ENCODE results near the gene GK. TPM values are rescaled to one million over a fixed set of nuclear protein-coding genes. Genes with fewer than 3 reads are reported as not detected.

Gene GK
- total RNA-seq, 1 donor from 2014 or later, result 15.1 TPM

GRCh38 chrX:30689116-30689515 is 35.9 kb downstream of the GK start:
- ATAC-seq (ENCODE audit: low read depth) (no peak), DNase-seq (no peak)
- Mint-ChIP-seq H3K9me3 (no peaks in the 10 kb centered on the region), H3K4me1 (no peaks in the 10 kb centered on the region), H3K27ac (no peak overlapping the region), H3K4me3 (no peak overlapping the region), H3K27me3 (no peaks in the 10 kb centered on the region), H3K36me3 (ENCODE audit: low read depth) (peaks cover 14% of the 10 kb centered on the region)
- ChIA-PET CTCF (no interaction called here), POLR2A (interaction anchor here (0.5 kb wide), 1 partner anchor 95 kb away, joined by 3 read pairs; no protein-coding TSS in a partner anchor)
- no peak for TF ChIP-seq CTCF (IDR thresholded peaks at IDR 0.05)
- intact Hi-C loops (cut with micrococcal nuclease), result no loop called here

GRCh38 chrX:30690330-30690729 is 37.1 kb downstream of the GK start:
- CTCF ChIA-PET, result no interaction called here

GRCh38 chrX:30693999-30694650 is 40.9 kb downstream of the GK start:
- ChIA-PET POLR2A (no interaction called here), CTCF (no interaction called here)
- no peak for TF ChIP-seq CTCF (IDR thresholded peaks at IDR 0.05)
- Mint-ChIP-seq H3K4me3 (no peak overlapping the region), H3K4me1 (no peaks in the 10 kb centered on the region), H3K27ac (no peak overlapping the region), H3K27me3 (no peaks in the 10 kb centered on the region), H3K36me3 (ENCODE audit: low read depth) (peaks cover 27% of the 10 kb centered on the region), H3K9me3 (no peaks in the 10 kb centered on the region)
- intact Hi-C loops (cut with micrococcal nuclease), result no loop called here
- no peak for ATAC-seq (ENCODE audit: low read depth)
- no peak for DNase-seq

More at GRCh38 chrX:30690330-30690729, 37.1 kb downstream of the GK start:
- no peak overlapping the region for H3K4me3 Mint-ChIP-seq
- no peaks in the 10 kb centered on the region for H3K9me3 Mint-ChIP-seq
- no peaks in the 10 kb centered on the region for H3K27me3 Mint-ChIP-seq
- POLR2A ChIA-PET, result no interaction called here
- H3K4me1 Mint-ChIP-seq, result no peaks in the 10 kb centered on the region
- TF ChIP-seq CTCF (IDR thresholded peaks at IDR 0.05), result no peak
- no peak overlapping the region for H3K27ac Mint-ChIP-seq
- DNase-seq, result no peak
- peaks cover 21% of the 10 kb centered on the region for H3K36me3 Mint-ChIP-seq (ENCODE audit: low read depth)
- intact Hi-C loops (cut with micrococcal nuclease), result no loop called here
- ATAC-seq (ENCODE audit: low read depth), result no peak

GRCh38 chrX:30702736-30703135 is 49.5 kb downstream of the GK start:
- Mint-ChIP-seq H3K9me3 (no peaks in the 10 kb centered on the region), H3K36me3 (ENCODE audit: low read depth) (peaks cover 18% of the 10 kb centered on the region), H3K27me3 (no peaks in the 10 kb centered on the region), H3K27ac (no peak overlapping the region), H3K4me3 (no peak overlapping the region), H3K4me1 (no peaks in the 10 kb centered on the region)
- ATAC-seq (ENCODE audit: low read depth) (no peak), DNase-seq (no peak)
- TF ChIP-seq CTCF (IDR thresholded peaks at IDR 0.05), result no peak
- CTCF ChIA-PET, result no interaction called here
- POLR2A ChIA-PET, result no interaction called here
- intact Hi-C loops (cut with micrococcal nuclease), result no loop called here

- Mint-ChIP-seq H3K27ac (no peak overlapping the region), H3K27me3 (no peaks in the 10 kb centered on the region), H3K9me3 (peaks cover 6% of the 10 kb centered on the region), H3K36me3 (ENCODE audit: low read depth) (peaks cover 35% of the 10 kb centered on the region), H3K4me1 (no peaks in the 10 kb centered on the region), H3K4me3 (no peak overlapping the region)
- TF ChIP-seq CTCF (IDR thresholded peaks at IDR 0.05), result no peak
- POLR2A ChIA-PET, result no interaction called here
- ATAC-seq (ENCODE audit: low read depth), result no peak
- CTCF ChIA-PET, result interaction anchor here (1.4 kb wide), 1 partner anchor 70 kb away, joined by 3 read pairs; no protein-coding TSS in a partner anchor
- DNase-seq, result no peak
- intact Hi-C loops (cut with micrococcal nuclease), result no loop called here
These were observed 53.1 kb downstream of the GK start for GRCh38 chrX:30706216-30706775.
